ENCODE measurements around the gene PTPRE.

- no peak for TF ChIP-seq NFYB (IDR thresholded peaks at IDR 0.05; ENCODE audit: insufficient read depth, low read depth, low read length)
- TF ChIP-seq POLR2A (IDR thresholded peaks at IDR 0.05; ENCODE audit: low read depth, low read length), result no peak
- TF ChIP-seq TARDBP (IDR thresholded peaks at IDR 0.05; ENCODE audit: borderline replicate concordance), result no peak
- TF ChIP-seq CBX5 (IDR thresholded peaks at IDR 0.05; ENCODE audit: low read depth), result no peak
- TF ChIP-seq, protein P1, sequence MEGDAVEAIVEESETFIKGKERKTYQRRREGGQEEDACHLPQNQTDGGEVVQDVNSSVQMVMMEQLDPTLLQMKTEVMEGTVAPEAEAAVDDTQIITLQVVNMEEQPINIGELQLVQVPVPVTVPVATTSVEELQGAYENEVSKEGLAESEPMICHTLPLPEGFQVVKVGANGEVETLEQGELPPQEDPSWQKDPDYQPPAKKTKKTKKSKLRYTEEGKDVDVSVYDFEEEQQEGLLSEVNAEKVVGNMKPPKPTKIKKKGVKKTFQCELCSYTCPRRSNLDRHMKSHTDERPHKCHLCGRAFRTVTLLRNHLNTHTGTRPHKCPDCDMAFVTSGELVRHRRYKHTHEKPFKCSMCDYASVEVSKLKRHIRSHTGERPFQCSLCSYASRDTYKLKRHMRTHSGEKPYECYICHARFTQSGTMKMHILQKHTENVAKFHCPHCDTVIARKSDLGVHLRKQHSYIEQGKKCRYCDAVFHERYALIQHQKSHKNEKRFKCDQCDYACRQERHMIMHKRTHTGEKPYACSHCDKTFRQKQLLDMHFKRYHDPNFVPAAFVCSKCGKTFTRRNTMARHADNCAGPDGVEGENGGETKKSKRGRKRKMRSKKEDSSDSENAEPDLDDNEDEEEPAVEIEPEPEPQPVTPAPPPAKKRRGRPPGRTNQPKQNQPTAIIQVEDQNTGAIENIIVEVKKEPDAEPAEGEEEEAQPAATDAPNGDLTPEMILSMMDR (IDR thresholded peaks at IDR 0.05 in 2 of 3, conservative IDR thresholded peaks at IDR 0.05 in 1 of 3; ENCODE audit: control insufficient read depth in 2 of 3, extremely low read depth in 1 of 3, insufficient read depth in 1 of 3, low read depth in 3 of 3, low read length in 3 of 3), result no peak
Measured at GRCh38 chr10:127918572-127918971, 11.7 kb downstream of the PTPRE start.
